ENCODE measurements around the gene KRTAP12-1. TPM values are rescaled to one million over a fixed set of nuclear protein-coding genes. Genes with fewer than 3 reads are reported as not detected.

Gene KRTAP12-1
- polyA plus RNA-seq, 3 donors, result not detected

DNA sequence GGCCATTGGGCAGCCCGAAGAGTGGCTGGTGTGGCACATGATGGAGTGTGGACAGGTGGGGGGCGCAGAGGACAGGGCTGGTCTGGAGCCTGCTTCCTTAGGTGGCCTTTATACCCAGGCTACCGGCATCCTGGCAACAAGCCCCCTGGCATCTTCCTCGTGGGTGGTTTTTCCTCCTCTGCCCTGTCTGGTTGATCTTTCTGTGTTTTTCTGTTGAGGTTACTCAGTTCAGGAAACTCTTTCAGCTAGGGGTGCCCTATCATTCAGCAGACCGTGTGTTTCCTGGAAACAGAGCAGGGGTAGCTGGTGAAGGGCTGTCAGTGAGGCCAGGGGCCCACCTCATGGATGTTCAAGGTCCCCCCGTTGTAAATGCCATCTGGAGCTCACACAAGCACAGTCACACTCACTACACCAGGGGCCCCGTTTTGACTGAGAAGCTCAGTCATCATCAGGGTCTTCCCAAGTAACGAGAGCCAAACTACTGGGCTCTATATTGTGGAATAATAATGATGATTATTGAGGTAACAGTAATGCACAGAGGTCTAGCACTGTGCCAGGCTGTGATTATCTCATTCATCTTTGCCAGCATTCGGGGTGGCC is 27.3 kb downstream of the KRTAP12-1 start, which contains the start of gene KRTAP12-4:
TSS of gene KRTAP12-4 (minus strand) at position 84 of the 600 bp plus-strand sequence. CDS start at position 39, 45 bp downstream.
- no peak for TF ChIP-seq CTCF (IDR thresholded peaks at IDR 0.05)
- peaks cover 16 to 47% of the 10 kb centered on the region in 2 donors for H3K9me3 ChIP-seq (replicated peaks in 1 of 2; ENCODE audit: control insufficient read depth in 1 of 2, insufficient read depth in 1 of 2, low read length in 2 of 2)
- no peak within 1 kb of the TSS for H2AFZ ChIP-seq (ENCODE audit: insufficient read depth, low read depth, low read length, poor library complexity, severe bottlenecking)
- H3K27me3 Mint-ChIP-seq (ENCODE audit: low read depth in 3 of 3), result peaks cover 6 to 10% (median 8%) of the 10 kb centered on the region in 3 donors
- H3K4me3 ChIP-seq (replicated peaks in 1 of 3; ENCODE audit: low read depth in 2 of 3, low read length in 3 of 3), result no peak within 1 kb of the TSS
- H3K27me3 ChIP-seq (ENCODE audit: control insufficient read depth in 2 of 2, insufficient read depth in 2 of 2, low read length in 2 of 2), result no peaks in the 10 kb centered on the region
- no peaks in the 10 kb centered on the region for H3K4me1 Mint-ChIP-seq
- H4K20me1 ChIP-seq (ENCODE audit: insufficient read depth, low read length), result no peaks in the 10 kb centered on the region
- intact Hi-C loops (cut with micrococcal nuclease), result no loop called here
- H3K4me1 ChIP-seq (ENCODE audit: control insufficient read depth in 1 of 2, insufficient read depth in 2 of 2, low read length in 2 of 2), result no peaks in the 10 kb centered on the region
- peak within 1 kb of the TSS in 1 of 7 donors; percentile 65 for H3K27ac Mint-ChIP-seq
- no peaks in the 10 kb centered on the region for H3K36me3 Mint-ChIP-seq
- peaks cover 29 to 54% (median 43%) of the 10 kb centered on the region in 7 donors for H3K9me3 Mint-ChIP-seq
- H3K4me3 Mint-ChIP-seq, result no peak within 1 kb of the TSS
- no peaks in the 10 kb centered on the region for H3K36me3 ChIP-seq (replicated peaks in 1 of 2; ENCODE audit: control insufficient read depth in 1 of 2, insufficient read depth in 2 of 2, low read length in 2 of 2)
- no peak within 1 kb of the TSS for H3K27ac ChIP-seq (ENCODE audit: low read depth in 1 of 2, low read length in 2 of 2)
- H3K9ac ChIP-seq (ENCODE audit: insufficient read depth, low read length, poor library complexity, severe bottlenecking), result no peak within 1 kb of the TSS
- WGBS (ENCODE audit: insufficient coverage), result 100% methylated on average over 3 of the region's 9 CpGs
- no peaks in the 10 kb centered on the region for H3K79me2 ChIP-seq (ENCODE audit: insufficient read depth, low read length)
- no peak for DNase-seq
- no peak within 1 kb of the TSS for H3K4me2 ChIP-seq (replicated peaks; ENCODE audit: extremely low read depth, low read length, poor library complexity, severe bottlenecking)

DNA sequence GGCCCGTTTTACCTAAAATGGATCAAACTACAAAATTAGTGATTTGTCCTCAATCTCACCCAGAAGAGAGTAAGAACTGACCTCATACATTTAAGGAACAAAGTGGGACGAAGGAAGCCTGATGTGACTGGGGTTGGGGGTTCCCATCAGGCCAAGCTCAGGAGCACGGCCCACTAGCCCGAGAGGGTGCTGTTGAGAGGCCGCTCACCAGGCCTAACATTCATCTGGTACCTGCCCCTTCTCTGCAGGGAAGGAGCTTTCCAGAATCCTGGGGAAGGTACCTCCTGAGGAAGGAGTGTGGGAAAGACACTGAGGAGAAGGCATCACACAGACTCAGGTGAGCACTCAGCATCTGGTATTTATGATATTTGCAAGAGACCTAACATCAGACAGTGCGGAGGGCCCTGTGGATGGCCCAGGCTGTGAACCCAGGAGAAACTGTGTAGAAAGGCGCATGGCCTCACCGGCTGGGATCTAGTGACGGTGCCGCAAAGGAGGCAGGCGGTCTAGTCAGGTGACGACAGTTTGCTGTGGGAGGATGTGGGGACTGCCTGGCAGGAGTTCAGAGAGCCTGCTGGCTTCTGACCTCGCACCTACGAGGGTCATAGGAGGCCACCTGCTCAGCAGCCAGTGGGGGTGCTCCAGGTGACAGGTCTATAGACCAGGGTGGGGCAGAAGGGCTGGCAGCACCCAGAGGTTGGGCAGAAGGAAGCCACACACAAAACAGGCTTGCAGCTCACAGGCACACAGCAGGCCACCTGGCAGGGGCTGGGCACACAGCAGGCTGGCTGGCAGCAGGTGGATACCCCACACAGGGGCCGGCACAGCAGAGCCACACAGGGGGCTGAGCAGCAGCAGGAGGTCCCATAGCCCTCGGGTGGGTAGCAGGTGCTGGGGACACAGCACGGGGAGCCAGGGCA is 28.0 kb downstream of the KRTAP12-1 start:
- Histone ChIP-seq H3K27me3 (ENCODE audit: control insufficient read depth in 2 of 2, insufficient read depth in 2 of 2, low read length in 2 of 2) (no peaks in the 10 kb centered on the region), H3K36me3 (replicated peaks in 1 of 2; ENCODE audit: control insufficient read depth in 1 of 2, insufficient read depth in 2 of 2, low read length in 2 of 2) (no peaks in the 10 kb centered on the region), H3K9ac (ENCODE audit: insufficient read depth, low read length, poor library complexity, severe bottlenecking) (no peak overlapping the region), H3K4me2 (replicated peaks; ENCODE audit: extremely low read depth, low read length, poor library complexity, severe bottlenecking) (no peak overlapping the region), H3K79me2 (ENCODE audit: insufficient read depth, low read length) (no peaks in the 10 kb centered on the region), H3K27ac (ENCODE audit: low read depth in 1 of 2, low read length in 2 of 2) (no peak overlapping the region), H4K20me1 (ENCODE audit: insufficient read depth, low read length) (no peaks in the 10 kb centered on the region), H3K4me1 (ENCODE audit: control insufficient read depth in 1 of 2, insufficient read depth in 2 of 2, low read length in 2 of 2) (no peaks in the 10 kb centered on the region), H3K4me3 (replicated peaks in 1 of 3; ENCODE audit: low read depth in 2 of 3, low read length in 3 of 3) (no peak overlapping the region), H2AFZ (ENCODE audit: insufficient read depth, low read depth, low read length, poor library complexity, severe bottlenecking) (no peak overlapping the region), H3K9me3 (replicated peaks in 1 of 2; ENCODE audit: control insufficient read depth in 1 of 2, insufficient read depth in 1 of 2, low read length in 2 of 2) (peaks cover 16 to 44% of the 10 kb centered on the region in 2 donors)
- Mint-ChIP-seq H3K9me3 (peaks cover 29 to 53% (median 43%) of the 10 kb centered on the region in 7 donors), H3K4me1 (no peaks in the 10 kb centered on the region), H3K4me3 (no peak overlapping the region), H3K27me3 (ENCODE audit: low read depth in 3 of 3) (peaks cover 3 to 10% (median 9%) of the 10 kb centered on the region in 3 donors), H3K27ac (no peak overlapping the region), H3K36me3 (no peaks in the 10 kb centered on the region)
- intact Hi-C loops (cut with micrococcal nuclease), result no loop called here
- TF ChIP-seq CTCF (IDR thresholded peaks at IDR 0.05), result no peak
- WGBS (ENCODE audit: insufficient coverage), result 97% methylated on average over 14 of the region's 17 CpGs
- DNase-seq, result no peak

All from CD14-positive monocyte (primary cell).